HepG2 (cell line): ENCODE data around the gene POC1B. TPM values are rescaled to one million over a fixed set of nuclear protein-coding genes. Genes with fewer than 3 reads are reported as not detected.

Source experiments
- ATAC-seq: fragments of 200-7000 bp; cut with Tn5 transposase; 3 replicates; pipeline ENCODE4 v1.9.1; 2020; ENCODE audit warnings: mild to moderate bottlenecking, moderate library complexity
- BruUV-seq: library from RNA; stranded (reverse); fragments of 400-500 nt; replicated peaks from 2 replicates; lab custom pipeline; 2021; lab: Mats Ljungman, UMichigan
- CTCF ChIA-PET: fragments of 300-600 bp; formaldehyde crosslinking; extraction: SDS; loops from one replicate; lab custom pipeline; 2021; ENCODE audit warnings: low total read pairs, inconsistent platforms, low intra/inter-chr PET ratio; lab: Yijun Ruan, JAX
- POLR2A ChIA-PET: fragments of 350-600 bp; sonication (Branson Sonifier 250); formaldehyde crosslinking; loops from one replicate; lab custom pipeline; 2020; ENCODE audit warnings: antibody characterized with exemption, inconsistent platforms; lab: Yijun Ruan, JAX
- DNase-seq: peaks from one replicate; pipeline ENCODE4 v3.0.0-alpha.2; 2015; ENCODE audit warnings: low spot score
- FAIRE-seq: peaks from 3 replicates; lab custom pipeline; 2011; peaks lifted over from hg19 to GRCh38; lab: Jason Lieb, UNC
- H2AFZ ChIP-seq: one replicate; pipeline ENCODE4 v1.6.1; 2011; ENCODE audit warnings: low read length, inconsistent platforms
- H3K27ac ChIP-seq: fragments of 300-600 bp; 3 replicates; pipeline ENCODE4 v1.8.0; 2011; ENCODE audit warnings: mixed run types, mild to moderate bottlenecking, mixed read lengths, low read length, inconsistent platforms; ENCODE audit not compliant: insufficient read depth; ENCODE audit errors: extremely low read length
- H3K27me3 ChIP-seq, 2 experiments: fragments of 200-600 bp in 1 of 2; 2 replicates in 1 of 2; 3 replicates in 1 of 2; pipeline versions ENCODE4 v1.6.0 to v1.8.0; 2011; ENCODE audit warnings: low read length in 2 of 2, mild to moderate bottlenecking in 2 of 2, moderate library complexity in 2 of 2, inconsistent platforms in 1 of 2; ENCODE audit not compliant: insufficient read depth in 2 of 2, control insufficient read depth in 1 of 2
- H3K36me3 ChIP-seq, 2 experiments: fragments of 200-600 bp in 1 of 2; replicated peaks in 1 of 2; 2 replicates in 1 of 2; 3 replicates in 1 of 2; pipeline versions ENCODE4 v1.5.1 to v1.8.0; 2011; ENCODE audit warnings: low read length in 2 of 2, inconsistent platforms in 1 of 2; ENCODE audit not compliant: insufficient read depth in 2 of 2, control insufficient read depth in 1 of 2
- H3K4me1 ChIP-seq: 2 replicates; pipeline ENCODE4 v1.5.1; 2012; ENCODE audit warnings: low read length, inconsistent platforms; ENCODE audit not compliant: insufficient read depth
- H3K4me2 ChIP-seq: 2 replicates; pipeline ENCODE4 v1.6.0; 2011; ENCODE audit warnings: low read depth, low read length, inconsistent platforms
- H3K4me3 ChIP-seq, 3 experiments: fragments of 200-600 bp in 1 of 3; sonication (generic), shearing (Covaris generic) in 1 of 3; replicated peaks in 1 of 3; 2 replicates each; pipeline ENCODE4 v1.5.1; 2011 to 2016; ENCODE audit warnings: low read length in 3 of 3, inconsistent platforms in 2 of 3, low read depth in 2 of 3, mild to moderate bottlenecking in 2 of 3, control low read depth in 1 of 3, mixed read lengths in 1 of 3; ENCODE audit not compliant: insufficient read depth in 1 of 3
- H3K79me2 ChIP-seq: one replicate; pipeline ENCODE4 v1.6.1; 2011; ENCODE audit warnings: low read length, inconsistent platforms; ENCODE audit not compliant: insufficient read depth
- H3K9ac ChIP-seq: 2 replicates; pipeline ENCODE4 v1.6.0; 2011; ENCODE audit warnings: mild to moderate bottlenecking, low read depth, low read length, inconsistent platforms; ENCODE audit not compliant: insufficient read depth
- H3K9me3 ChIP-seq: 2 replicates; pipeline ENCODE4 v1.5.1; 2012; ENCODE audit warnings: mild to moderate bottlenecking, low read length
- H4K20me1 ChIP-seq: 2 replicates; pipeline ENCODE4 v1.6.0; 2011; ENCODE audit warnings: inconsistent platforms, mild to moderate bottlenecking, low read length, moderate library complexity; ENCODE audit not compliant: insufficient read depth
- CBX5 ChIP-seq: sonication (generic); formaldehyde crosslinking; IDR thresholded peaks from 2 replicates; pipeline ENCODE4 v1.4.0; 2020; ENCODE audit warnings: missing genetic modification reagents, borderline replicate concordance
- HMGXB4 ChIP-seq, 2 experiments: sonication (generic) in 1 of 2; formaldehyde crosslinking in 1 of 2; IDR thresholded peaks; 2 replicates each; pipeline versions ENCODE4 v1.4.0 to v1.6.1; 2018 to 2020; ENCODE audit warnings: missing genetic modification reagents in 2 of 2, borderline replicate concordance in 1 of 2, low read depth in 1 of 2, mild to moderate bottlenecking in 1 of 2, missing biosample characterization in 1 of 2
- PLRG1 ChIP-seq: fragments of 450-650 bp; conservative IDR thresholded peaks from 2 replicates; pipeline ENCODE4 v1.6.1; 2016
- TAF15 ChIP-seq: fragments of 200-400 bp; formaldehyde crosslinking; IDR thresholded peaks from one replicate; pipeline ENCODE4 v1.6.1; 2018; ENCODE audit warnings: mild to moderate bottlenecking, low read depth, low read length; ENCODE audit not compliant: poor library complexity, severe bottlenecking
- ZBTB7A ChIP-seq: sonication (generic); formaldehyde crosslinking; IDR thresholded peaks from 2 replicates; pipeline ENCODE4 v1.8.0; 2022; ENCODE audit warnings: mild to moderate bottlenecking, missing genetic modification reagents
- ZNF18 ChIP-seq: sonication (generic); formaldehyde crosslinking; IDR thresholded peaks from 2 replicates; pipeline ENCODE4 v1.8.0; 2022; ENCODE audit warnings: mild to moderate bottlenecking, missing genetic modification reagents; ENCODE audit not compliant: insufficient replicate concordance
- WGBS: methylation state at CpG from one replicate; pipeline ENCODE4 v1.1.6; 2017; ENCODE audit warnings: low lambda C conversion rate; 5-methylcytosine and 5-hydroxymethylcytosine counted together
- in situ Hi-C: cut with HindIII; loops from 2 replicates; pipeline ENCODE4 v1.10.0; 2017; ENCODE audit warnings: low pct_unique_long_range_greater_than_20kb; ENCODE audit not compliant: extremely low pct_ligation_motif_present
- intact Hi-C: fragments of 100-400 bp; cut with micrococcal nuclease; formaldehyde crosslinking; loops from one replicate; pipeline ENCODE4 v1.10.0; 2022; ENCODE audit not compliant: unreplicated experiment
- polyA plus RNA-seq, 8 experiments: library from polyadenylated mRNA; depleted of rRNA in 3 of 8; stranded (reverse) in 7 of 8; unstranded in 1 of 8; fragments of >200 nt; fragmentation: Illumina TruSeq in 4 of 8; extraction: Trizol in 4 of 8; gene quantifications; 2 replicates each; pipeline versions ENCODE4 v1.2.1 to v1.2.3, GENCODE V29; 2011 to 2016; ENCODE audit warnings: low read depth in 4 of 8, missing spikeins in 1 of 8, mixed read lengths in 1 of 8; ENCODE audit not compliant: insufficient read depth in 1 of 8
- total RNA-seq, 5 experiments: library from RNA; depleted of rRNA; stranded (reverse); fragments of >200 nt; fragmentation: Illumina TruSeq; extraction: Trizol; gene quantifications; 2 replicates each; pipeline ENCODE4 v1.2.3, GENCODE V29; 2016; ENCODE audit warnings: low read depth in 1 of 5

Gene POC1B
- total and polyA plus RNA-seq, 2 of the 13 experiments (the other 11 are each of a cell fraction or from before 2014, with no cell fraction given), result 9.3 to 11.0 TPM

GRCh38 chr12:89376844-89377243, 149.0 kb downstream of the POC1B start:
- H3K9ac ChIP-seq, result no peak overlapping the region
- no peaks in the 10 kb centered on the region for H3K27me3 ChIP-seq
- no peaks in the 10 kb centered on the region for H4K20me1 ChIP-seq
- BruUV-seq, result no TSS peak
- peak overlapping the region; percentile 71 for H3K27ac ChIP-seq
- no peak for DNase-seq
- no peaks in the 10 kb centered on the region for H3K9me3 ChIP-seq
- H3K4me3 ChIP-seq, result no peak overlapping the region
- no peak overlapping the region for H2AFZ ChIP-seq
- TF ChIP-seq ZNF18 (CRISPR knock-in tag), result no peak
- TF ChIP-seq CBX5 (CRISPR knock-in tag), result no peak
- TF ChIP-seq PLRG1, result no peak
- no peak for TF ChIP-seq ZBTB7A (CRISPR knock-in tag)
- no peak for TF ChIP-seq TAF15
- TF ChIP-seq HMGXB4 (CRISPR knock-in tag; IDR thresholded peaks at IDR 0.05; ENCODE audit: borderline replicate concordance in 1 of 2, low read depth in 1 of 2), result no peak
- POLR2A ChIA-PET, result interaction anchor here (17.8 kb wide), 1 partner anchor 21 kb away, joined by 430 read pairs; the partner anchor contains the start of gene DUSP6
- no peaks in the 10 kb centered on the region for H3K79me2 ChIP-seq
- no peak for ATAC-seq
- intact Hi-C loops (loop anchor here (5.0 kb wide), 1 partner anchor 150 kb away; the partner anchor contains the start of gene POC1B), in situ Hi-C loops (no loop called here)
- H3K36me3 ChIP-seq, result no peaks in the 10 kb centered on the region
- 93% methylated on average over 2 of the region's 2 CpGs for WGBS
- H3K4me1 ChIP-seq, result peaks cover 99% of the 10 kb centered on the region
- no peak for FAIRE-seq
- CTCF ChIA-PET, result no interaction called here
- H3K4me2 ChIP-seq, result no peak overlapping the region
